HepG2 (cell line): ENCODE measurements around the gene RNF38. TPM values are rescaled to one million over a fixed set of nuclear protein-coding genes. Genes with fewer than 3 reads are reported as not detected.

Experiments
- ATAC-seq: fragments of 200-7000 bp; cut with Tn5 transposase; 3 replicates; pipeline ENCODE4 v1.9.1; 2020; ENCODE audit warnings: mild to moderate bottlenecking, moderate library complexity
- BruUV-seq: library from RNA; stranded (reverse); fragments of 400-500 nt; replicated peaks from 2 replicates; lab custom pipeline; 2021; lab: Mats Ljungman, UMichigan
- CTCF ChIA-PET: fragments of 300-600 bp; formaldehyde crosslinking; extraction: SDS; loops from one replicate; lab custom pipeline; 2021; ENCODE audit warnings: low total read pairs, inconsistent platforms, low intra/inter-chr PET ratio; lab: Yijun Ruan, JAX
- POLR2A ChIA-PET: fragments of 350-600 bp; sonication (Branson Sonifier 250); formaldehyde crosslinking; loops from one replicate; lab custom pipeline; 2020; ENCODE audit warnings: antibody characterized with exemption, inconsistent platforms; lab: Yijun Ruan, JAX
- DNase-seq: peaks from one replicate; pipeline ENCODE4 v3.0.0-alpha.2; 2015; ENCODE audit warnings: low spot score
- FAIRE-seq: peaks from 3 replicates; lab custom pipeline; 2011; peaks lifted over from hg19 to GRCh38; lab: Jason Lieb, UNC
- H2AFZ ChIP-seq: one replicate; pipeline ENCODE4 v1.6.1; 2011; ENCODE audit warnings: low read length, inconsistent platforms
- H3K27ac ChIP-seq: fragments of 300-600 bp; 3 replicates; pipeline ENCODE4 v1.8.0; 2011; ENCODE audit warnings: mixed run types, mild to moderate bottlenecking, mixed read lengths, low read length, inconsistent platforms; ENCODE audit not compliant: insufficient read depth; ENCODE audit errors: extremely low read length
- H3K27me3 ChIP-seq, 2 experiments: fragments of 200-600 bp in 1 of 2; 2 replicates in 1 of 2; 3 replicates in 1 of 2; pipeline versions ENCODE4 v1.6.0 to v1.8.0; 2011; ENCODE audit warnings: low read length in 2 of 2, mild to moderate bottlenecking in 2 of 2, moderate library complexity in 2 of 2, inconsistent platforms in 1 of 2; ENCODE audit not compliant: insufficient read depth in 2 of 2, control insufficient read depth in 1 of 2
- H3K36me3 ChIP-seq, 2 experiments: fragments of 200-600 bp in 1 of 2; replicated peaks in 1 of 2; 2 replicates in 1 of 2; 3 replicates in 1 of 2; pipeline versions ENCODE4 v1.5.1 to v1.8.0; 2011; ENCODE audit warnings: low read length in 2 of 2, inconsistent platforms in 1 of 2; ENCODE audit not compliant: insufficient read depth in 2 of 2, control insufficient read depth in 1 of 2
- H3K4me1 ChIP-seq: 2 replicates; pipeline ENCODE4 v1.5.1; 2012; ENCODE audit warnings: low read length, inconsistent platforms; ENCODE audit not compliant: insufficient read depth
- H3K4me2 ChIP-seq: 2 replicates; pipeline ENCODE4 v1.6.0; 2011; ENCODE audit warnings: low read depth, low read length, inconsistent platforms
- H3K4me3 ChIP-seq, 3 experiments: fragments of 200-600 bp in 1 of 3; sonication (generic), shearing (Covaris generic) in 1 of 3; replicated peaks in 1 of 3; 2 replicates each; pipeline ENCODE4 v1.5.1; 2011 to 2016; ENCODE audit warnings: low read length in 3 of 3, inconsistent platforms in 2 of 3, low read depth in 2 of 3, mild to moderate bottlenecking in 2 of 3, control low read depth in 1 of 3, mixed read lengths in 1 of 3; ENCODE audit not compliant: insufficient read depth in 1 of 3
- H3K79me2 ChIP-seq: one replicate; pipeline ENCODE4 v1.6.1; 2011; ENCODE audit warnings: low read length, inconsistent platforms; ENCODE audit not compliant: insufficient read depth
- H3K9ac ChIP-seq: 2 replicates; pipeline ENCODE4 v1.6.0; 2011; ENCODE audit warnings: mild to moderate bottlenecking, low read depth, low read length, inconsistent platforms; ENCODE audit not compliant: insufficient read depth
- H3K9me3 ChIP-seq: 2 replicates; pipeline ENCODE4 v1.5.1; 2012; ENCODE audit warnings: mild to moderate bottlenecking, low read length
- H4K20me1 ChIP-seq: 2 replicates; pipeline ENCODE4 v1.6.0; 2011; ENCODE audit warnings: inconsistent platforms, mild to moderate bottlenecking, low read length, moderate library complexity; ENCODE audit not compliant: insufficient read depth
- ARID5B ChIP-seq: IDR thresholded peaks from 2 replicates; pipeline ENCODE4 v1.4.0; 2020; ENCODE audit warnings: mild to moderate bottlenecking, missing genetic modification reagents
- GABPA ChIP-seq, 2 experiments: IDR thresholded peaks; 2 replicates each; pipeline ENCODE4 v1.6.1; 2011 to 2016; ENCODE audit warnings: low read depth in 2 of 2, low read length in 1 of 2, missing biosample characterization in 1 of 2, missing genetic modification characterization in 1 of 2
- MIER3 ChIP-seq: IDR thresholded peaks from 2 replicates; pipeline ENCODE4 v1.6.1; 2016; ENCODE audit warnings: missing compliant biosample characterization, borderline replicate concordance
- MYNN ChIP-seq: sonication (generic); formaldehyde crosslinking; IDR thresholded peaks from 2 replicates; pipeline ENCODE4 v1.4.0; 2020; ENCODE audit warnings: mild to moderate bottlenecking, low read depth, missing genetic modification reagents
- NCOA5 ChIP-seq: sonication (generic); formaldehyde crosslinking; IDR thresholded peaks from 2 replicates; pipeline ENCODE4 v1.4.0; 2020; ENCODE audit warnings: missing genetic modification reagents
- SMARCC2 ChIP-seq: fragments of 450-650 bp; IDR thresholded peaks from 2 replicates; pipeline ENCODE4 v1.6.1; 2017; ENCODE audit warnings: antibody characterized with exemption, mild to moderate bottlenecking
- TBP ChIP-seq: sonication (generic); formaldehyde crosslinking; IDR thresholded peaks from 2 replicates; pipeline ENCODE4 v1.5.0; 2020; ENCODE audit warnings: missing genetic modification reagents
- ZNF263 ChIP-seq: sonication (generic); formaldehyde crosslinking; IDR thresholded peaks from 2 replicates; pipeline ENCODE4 v1.4.0; 2020; ENCODE audit warnings: missing genetic modification reagents
- ZNF337 ChIP-seq: sonication (generic); formaldehyde crosslinking; IDR thresholded peaks from 2 replicates; pipeline ENCODE4 v1.5.1; 2020; ENCODE audit warnings: missing genetic modification reagents, low read depth, mild to moderate bottlenecking, borderline replicate concordance
- ZNF501 ChIP-seq: sonication (generic); formaldehyde crosslinking; IDR thresholded peaks from 2 replicates; pipeline ENCODE4 v1.5.1; 2020; ENCODE audit warnings: mild to moderate bottlenecking, moderate library complexity, missing genetic modification reagents
- ZNF619 ChIP-seq: sonication (generic); formaldehyde crosslinking; IDR thresholded peaks from 2 replicates; pipeline ENCODE4 v1.4.0; 2020; ENCODE audit warnings: mild to moderate bottlenecking, missing genetic modification reagents
- ZNF768 ChIP-seq: sonication (generic); formaldehyde crosslinking; IDR thresholded peaks from 2 replicates; pipeline ENCODE4 v1.4.0; 2020; ENCODE audit warnings: missing genetic modification reagents
- WGBS: methylation state at CpG from one replicate; pipeline ENCODE4 v1.1.6; 2017; ENCODE audit warnings: low lambda C conversion rate; 5-methylcytosine and 5-hydroxymethylcytosine counted together
- in situ Hi-C: cut with HindIII; loops from 2 replicates; pipeline ENCODE4 v1.10.0; 2017; ENCODE audit warnings: low pct_unique_long_range_greater_than_20kb; ENCODE audit not compliant: extremely low pct_ligation_motif_present
- intact Hi-C: fragments of 100-400 bp; cut with micrococcal nuclease; formaldehyde crosslinking; loops from one replicate; pipeline ENCODE4 v1.10.0; 2022; ENCODE audit not compliant: unreplicated experiment
- polyA plus RNA-seq, 8 experiments: library from polyadenylated mRNA; depleted of rRNA in 3 of 8; stranded (reverse) in 7 of 8; unstranded in 1 of 8; fragments of >200 nt; fragmentation: Illumina TruSeq in 4 of 8; extraction: Trizol in 4 of 8; gene quantifications; 2 replicates each; pipeline versions ENCODE4 v1.2.1 to v1.2.3, GENCODE V29; 2011 to 2016; ENCODE audit warnings: low read depth in 4 of 8, missing spikeins in 1 of 8, mixed read lengths in 1 of 8; ENCODE audit not compliant: insufficient read depth in 1 of 8
- total RNA-seq, 5 experiments: library from RNA; depleted of rRNA; stranded (reverse); fragments of >200 nt; fragmentation: Illumina TruSeq; extraction: Trizol; gene quantifications; 2 replicates each; pipeline ENCODE4 v1.2.3, GENCODE V29; 2016; ENCODE audit warnings: low read depth in 1 of 5

Gene RNF38
- total and polyA plus RNA-seq, 2 of the 13 experiments (the other 11 are each of a cell fraction or from before 2014, with no cell fraction given) = 9.1 to 32.1 TPM

GRCh38 chr9:36392489-36392888, 7.6 kb downstream of the RNF38 start:
- Histone ChIP-seq H4K20me1 (0 out of 2 replicates have a peak, but pooled peaks cover 9% of the 10 kb centered on the region), H3K27ac (no peak overlapping the region), H2AFZ (no peak overlapping the region), H3K79me2 (peaks cover 75% of the 10 kb centered on the region), H3K27me3 (no peaks in the 10 kb centered on the region), H3K4me3 (no peak overlapping the region), H3K9me3 (no peaks in the 10 kb centered on the region), H3K36me3 (peaks cover 4 to 32% of the 10 kb centered on the region in 2 experiments; a peak in 4 of 5 replicates), H3K9ac (no peak overlapping the region), H3K4me2 (no peak overlapping the region), H3K4me1 (no peaks in the 10 kb centered on the region)
- DNase-seq = no peak
- in situ Hi-C loops (no loop called here), intact Hi-C loops (no loop called here)
- TF ChIP-seq NCOA5 (CRISPR knock-in tag) (no peak), MIER3 (no peak), ZNF337 (CRISPR knock-in tag) (no peak), ZNF768 (CRISPR knock-in tag) (no peak), ZNF263 (no peak), GABPA (IDR thresholded peaks at IDR 0.05; ENCODE audit: low read depth, low read length) (no peak), GABPA (CRISPR knock-in tag; IDR thresholded peaks at IDR 0.05; ENCODE audit: low read depth) (no peak), ARID5B (CRISPR knock-in tag) (no peak), ZNF619 (CRISPR knock-in tag) (no peak), TBP (CRISPR knock-in tag) (no peak), MYNN (CRISPR knock-in tag) (no peak), ZNF501 (CRISPR knock-in tag) (no peak), SMARCC2 (no peak)
- ChIA-PET POLR2A (interaction anchor here (1.1 kb wide), 1 partner anchor 8 kb away, joined by 5 read pairs; no protein-coding TSS in a partner anchor), CTCF (no interaction called here)
- no TSS peak for BruUV-seq
- FAIRE-seq = no peak
- WGBS = 100% methylated on average over 1 of the region's 1 CpG
- no peak for ATAC-seq
